Fibroblast of the conjunctiva (primary cell): ENCODE data around the gene KRTAP22-1.

Experiments used
- DNase-seq: peaks from one replicate; pipeline ENCODE4 v3.0.0-alpha.2; 2010; ENCODE audit warnings: low read depth

Gene KRTAP22-1

DNA sequence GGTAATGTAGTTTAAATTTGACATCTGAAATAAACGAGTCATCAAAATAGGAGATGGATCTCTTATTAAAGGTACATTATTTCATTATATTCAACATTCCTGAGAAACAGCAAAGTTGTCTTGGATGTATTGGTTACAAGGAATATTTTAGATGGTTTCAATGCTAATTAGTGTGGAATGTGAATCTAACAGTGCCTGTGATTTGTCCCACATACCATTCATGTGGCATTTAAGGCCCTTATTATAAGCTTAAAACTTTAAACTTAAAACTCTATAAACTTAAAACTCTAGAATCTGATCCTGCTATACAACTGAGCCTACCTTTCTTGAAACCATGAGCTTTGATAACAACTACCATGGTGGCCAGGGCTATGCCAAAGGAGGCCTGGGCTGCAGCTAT is at the start of gene KRTAP22-1:
Gene KRTAP22-1, plus strand, starts transcription at position 301 of the 400 bp plus-strand sequence.
- DNase-seq: no peak

DNA sequence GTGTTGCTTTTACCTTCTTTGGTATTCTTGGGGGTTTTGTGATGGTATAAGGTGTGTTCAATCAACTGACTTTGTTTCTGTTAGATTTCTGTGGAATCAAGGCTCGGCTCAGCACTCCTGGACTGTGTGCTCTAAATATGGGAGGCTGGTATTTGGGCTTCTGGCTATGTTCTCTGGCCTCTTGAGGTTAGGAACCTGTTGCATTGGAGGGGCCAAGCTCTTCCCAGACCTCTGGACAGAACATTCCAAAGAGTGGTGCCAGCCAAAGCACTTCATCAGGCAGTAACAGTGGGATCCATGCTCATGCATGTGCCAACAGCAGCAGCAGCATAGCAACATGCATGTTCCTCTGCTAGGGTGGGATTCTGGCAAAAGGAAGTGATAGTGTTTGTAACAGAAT is 48.1 kb upstream of the KRTAP22-1 start:
- no peak for DNase-seq

DNA sequence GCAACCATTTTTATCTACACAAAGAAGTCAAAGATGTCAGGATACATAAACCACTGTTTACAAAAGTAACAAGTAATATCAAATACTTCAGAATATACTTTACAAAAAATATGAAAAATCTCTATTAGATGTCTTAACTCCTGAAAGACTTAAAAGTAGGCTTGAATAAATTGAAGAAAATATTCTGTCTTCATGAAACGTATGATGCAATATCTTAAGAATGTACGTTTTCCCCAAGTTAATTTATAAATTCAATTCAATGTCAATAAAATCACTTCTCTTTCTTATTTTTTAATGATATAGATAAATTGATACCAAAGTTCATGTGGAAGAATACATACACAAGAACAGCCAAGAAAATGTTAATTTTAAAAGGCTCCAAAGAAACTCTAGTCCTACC is 45.8 kb upstream of the KRTAP22-1 start:
- no peak for DNase-seq

DNA sequence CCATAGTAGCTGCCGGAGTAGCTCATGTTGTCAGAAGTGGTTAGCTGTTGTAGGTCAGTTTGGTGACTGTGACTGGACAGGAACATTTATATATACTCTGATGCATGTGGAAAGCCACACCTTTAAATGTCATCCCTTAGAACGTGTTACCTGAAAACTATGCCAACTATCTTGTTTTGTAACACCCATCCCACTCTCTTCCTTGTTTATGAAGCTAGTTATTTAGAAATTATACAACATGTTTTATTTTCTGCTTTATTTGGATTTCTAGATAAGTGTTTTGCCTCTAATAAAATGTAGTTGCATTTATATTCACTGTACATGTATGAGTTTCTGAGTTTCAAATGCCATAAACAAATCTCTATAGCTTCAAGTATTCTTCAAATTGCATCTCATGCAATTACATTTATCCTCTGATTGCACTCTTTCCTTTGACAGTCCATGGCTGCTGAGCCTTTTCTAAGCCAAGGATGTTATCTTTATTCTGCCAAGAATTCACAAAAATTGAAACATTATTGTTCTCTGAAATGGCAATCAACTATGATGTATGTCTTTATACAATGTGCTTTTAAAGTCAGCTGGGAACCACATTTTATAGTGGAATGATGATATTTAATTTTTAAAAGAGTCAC is 39.5 kb upstream of the KRTAP22-1 start, which contains the start of gene KRTAP19-7:
Gene KRTAP19-7, minus strand, starts transcription at position 51 of the 632 bp plus-strand sequence. Its CDS starts 25 bp downstream, at position 26.
- DNase-seq: no peak

DNA sequence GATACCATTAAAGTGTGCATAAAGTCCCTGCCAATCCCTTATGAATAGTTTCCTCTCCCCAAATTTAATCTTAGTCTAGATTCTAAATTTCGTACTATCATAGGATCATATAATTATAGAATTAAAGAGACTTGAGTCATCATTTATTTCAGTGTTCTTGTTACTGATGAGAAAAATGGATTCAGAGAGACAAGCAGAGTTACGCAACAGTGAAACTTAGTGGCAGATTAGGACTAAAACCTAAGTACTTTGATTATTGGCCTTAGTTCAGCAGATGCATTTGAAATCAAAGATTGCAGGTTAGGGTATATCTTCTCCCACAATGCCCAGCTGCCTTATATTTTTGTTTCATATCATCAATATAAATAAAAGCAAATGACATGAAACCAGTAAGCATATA is 38.9 kb upstream of the KRTAP22-1 start:
- no peak for DNase-seq

DNA sequence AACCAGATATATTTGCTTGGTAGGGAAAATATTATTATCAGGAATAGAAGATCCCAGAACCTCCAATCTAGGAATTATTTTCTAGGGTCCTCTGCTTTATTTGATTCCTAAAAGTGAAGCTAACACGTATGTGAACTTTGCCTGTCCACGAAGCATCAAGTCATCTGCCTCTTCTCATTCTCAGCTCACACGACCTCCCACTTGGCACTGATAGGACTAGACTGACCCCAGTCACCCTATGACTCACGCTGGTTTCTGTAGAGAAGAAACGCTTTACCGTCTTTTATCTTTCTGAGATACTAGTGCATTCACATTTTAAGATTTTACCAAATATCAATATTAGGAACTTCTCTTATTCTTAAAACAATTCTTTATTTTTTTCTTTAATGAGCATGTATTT is 37.8 kb upstream of the KRTAP22-1 start:
- no peak for DNase-seq

DNA sequence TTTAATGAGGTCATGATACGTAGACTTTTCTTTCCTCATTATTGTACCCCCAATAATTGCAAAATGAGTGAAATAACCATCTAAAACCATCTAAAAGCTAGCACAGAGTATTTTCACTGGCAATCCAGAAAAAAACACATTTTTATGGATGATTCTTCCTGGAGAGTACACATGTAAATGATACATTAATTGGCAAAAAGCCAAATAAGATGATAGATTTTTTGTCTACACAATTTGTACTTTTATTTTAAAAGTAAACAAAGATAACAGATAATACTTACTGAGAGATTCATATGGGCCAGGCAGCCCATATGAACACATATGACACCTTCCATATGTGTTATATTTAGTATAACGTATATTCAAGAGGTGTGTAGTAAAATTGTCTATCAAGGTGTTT is 37.3 kb upstream of the KRTAP22-1 start:
- no peak for DNase-seq

DNA sequence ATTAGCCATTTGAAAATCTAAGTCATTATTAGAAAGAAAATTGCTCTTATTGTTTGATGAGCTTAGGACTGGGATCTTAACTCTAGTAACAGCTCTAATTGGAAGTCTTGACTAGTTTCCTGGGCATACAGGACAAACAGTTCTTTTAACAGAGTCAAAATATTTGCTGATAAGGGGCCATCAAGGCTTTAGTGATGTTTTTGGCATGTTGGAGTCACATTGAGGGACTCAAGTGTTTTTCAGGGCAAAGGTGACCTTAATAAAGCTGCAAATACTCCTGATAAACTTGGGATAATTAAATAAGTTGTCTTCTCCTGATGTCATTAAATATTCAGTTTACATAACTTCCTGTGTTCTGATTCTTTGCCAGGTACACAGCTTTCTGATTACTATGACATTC is 33.3 kb upstream of the KRTAP22-1 start:
- no peak for DNase-seq

DNA sequence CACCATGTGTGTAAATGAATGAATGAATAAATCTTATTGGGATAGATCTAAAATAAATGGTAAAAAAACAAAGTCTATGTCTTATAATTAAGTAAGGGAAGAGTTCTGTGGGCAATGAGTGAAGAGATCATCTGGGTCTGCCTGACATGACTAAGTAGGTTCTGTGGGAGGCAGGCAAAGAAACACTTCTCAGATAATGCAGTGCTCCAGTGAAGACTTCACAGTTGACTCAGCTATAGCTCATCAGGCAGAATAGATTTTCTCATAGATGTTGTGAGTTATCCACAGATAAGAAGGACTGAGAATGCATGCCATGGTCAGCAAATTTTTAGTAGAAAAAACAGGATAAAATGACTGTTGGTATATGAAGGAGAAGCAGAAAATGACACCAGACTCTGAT is 23.1 kb upstream of the KRTAP22-1 start:
- DNase-seq: no peak

DNA sequence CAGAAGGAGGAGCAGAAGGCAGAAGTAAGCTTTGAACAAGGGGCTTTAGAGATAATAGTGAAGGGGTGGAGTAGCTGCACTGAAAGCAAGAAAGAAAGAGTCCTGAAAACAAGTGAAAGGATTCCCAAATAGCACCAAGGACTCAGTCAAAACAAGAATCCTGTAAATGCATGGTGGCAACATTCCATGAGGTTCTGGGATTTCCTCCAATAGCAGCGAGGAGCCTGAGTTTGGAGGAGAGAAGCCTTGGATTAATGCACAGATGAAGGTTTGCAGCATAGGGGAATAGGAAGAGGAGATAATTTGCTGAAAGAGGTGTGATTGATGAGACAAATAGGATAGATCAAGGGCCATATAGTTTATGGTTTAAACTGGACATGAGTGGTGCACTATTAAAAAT is 21.5 kb upstream of the KRTAP22-1 start:
- no peak for DNase-seq

DNA sequence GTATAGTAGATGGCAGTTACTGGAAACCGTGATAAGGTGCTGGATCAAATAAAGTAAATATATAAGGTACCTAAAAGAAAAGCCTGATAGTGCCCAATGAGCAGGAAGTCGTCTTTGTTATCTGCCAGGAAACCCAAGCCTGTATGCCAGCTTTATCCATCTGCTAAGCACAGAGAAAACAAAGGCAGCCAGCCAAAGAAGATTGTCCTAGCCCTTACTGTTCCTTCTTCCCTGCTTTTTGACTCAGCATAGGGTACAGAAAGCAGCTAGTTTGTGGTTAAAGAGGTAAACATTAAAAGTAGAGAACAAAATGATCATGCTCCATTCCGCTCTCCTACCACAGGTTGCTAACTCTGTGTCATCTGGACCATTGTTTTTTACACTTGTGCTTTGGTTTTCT is 20.8 kb upstream of the KRTAP22-1 start:
- no peak for DNase-seq

DNA sequence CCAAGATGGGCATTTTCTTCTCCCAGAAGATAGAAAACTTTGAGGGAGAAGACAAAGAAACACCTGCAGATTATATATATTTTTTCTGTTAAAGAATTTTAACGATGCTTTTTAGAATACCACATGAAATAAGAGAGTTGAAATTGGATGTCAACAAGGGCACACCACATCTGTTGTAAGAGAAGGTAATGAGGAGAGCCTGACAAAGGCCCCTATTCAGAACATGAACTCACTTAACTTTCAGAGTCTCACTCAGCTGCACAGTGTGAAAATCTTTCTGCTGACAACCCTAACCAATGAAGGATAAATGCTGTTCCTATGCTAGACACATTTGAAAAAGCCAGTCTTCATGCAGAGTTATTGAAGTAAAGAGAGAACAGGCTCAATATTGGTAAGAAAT is 18.0 kb upstream of the KRTAP22-1 start:
- no peak for DNase-seq

DNA sequence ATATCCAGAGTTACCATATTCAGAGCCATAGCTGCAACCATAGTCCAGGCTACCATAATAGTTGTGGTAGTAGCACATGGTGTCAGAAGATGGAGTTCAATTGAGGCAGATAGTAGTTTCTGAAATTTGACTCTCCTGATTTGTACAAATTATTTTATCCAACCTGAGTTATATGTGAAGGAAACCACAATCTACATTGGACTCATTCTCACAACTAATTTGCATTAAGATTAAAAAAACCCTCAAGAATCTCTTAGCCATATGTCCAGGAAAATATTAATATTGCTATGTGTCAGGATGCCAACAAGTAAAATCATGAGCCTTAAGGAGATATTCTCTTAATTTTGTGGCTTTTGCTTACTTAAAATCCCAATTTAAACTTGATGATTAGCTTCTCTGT is 10.6 kb upstream of the KRTAP22-1 start, which contains the start of gene KRTAP22-2:
Gene KRTAP22-2, minus strand, starts transcription at position 101 of the 400 bp plus-strand sequence.
- no peak for DNase-seq

DNA sequence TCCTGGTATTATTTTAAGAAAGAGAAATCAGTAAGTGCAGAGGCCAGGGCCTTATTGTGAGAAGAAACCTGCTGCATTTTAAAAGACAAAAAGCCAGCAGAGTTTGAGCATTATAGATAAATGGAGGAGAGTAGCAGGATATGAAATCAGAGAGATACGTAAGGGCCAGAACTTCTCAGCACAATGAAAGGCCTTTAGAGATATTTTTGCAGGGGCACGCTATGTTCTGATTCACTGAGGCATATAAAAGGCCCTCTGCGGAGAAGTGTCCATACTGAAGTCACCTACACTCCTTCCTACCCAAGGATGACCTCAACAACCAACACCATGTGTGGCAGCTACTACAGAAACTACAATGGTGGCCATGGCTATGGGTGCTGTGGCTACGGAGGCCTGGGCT is 8.7 kb upstream of the KRTAP22-1 start, which contains the start of gene KRTAP6-3:
Gene KRTAP6-3, plus strand, starts transcription at position 301 of the 400 bp plus-strand sequence. Its CDS starts 6 bp downstream, at position 307.
- no peak for DNase-seq

DNA sequence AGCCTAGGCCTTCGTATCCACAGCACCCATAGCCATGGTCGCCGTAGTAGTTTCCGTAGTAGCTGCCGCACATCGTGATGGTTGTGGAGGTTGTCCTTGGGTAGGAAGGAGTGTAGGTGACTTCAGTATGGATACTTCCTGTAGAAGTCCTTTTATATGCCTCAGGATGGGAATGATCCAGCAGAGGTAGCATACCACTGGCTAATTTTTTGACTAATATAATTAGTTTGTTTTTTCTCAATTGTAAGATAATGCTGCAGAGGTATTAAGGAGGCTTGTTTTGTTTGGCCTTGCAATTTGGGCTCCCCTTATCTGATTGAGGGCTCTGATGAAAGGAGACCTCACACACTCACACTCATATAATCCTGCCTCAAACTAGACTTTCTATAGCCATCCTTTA is 2.1 kb upstream of the KRTAP22-1 start, which contains the start of gene KRTAP6-2:
Gene KRTAP6-2, minus strand, starts transcription at position 101 of the 400 bp plus-strand sequence. Its CDS starts 28 bp downstream, at position 73.
- no peak for DNase-seq

DNA sequence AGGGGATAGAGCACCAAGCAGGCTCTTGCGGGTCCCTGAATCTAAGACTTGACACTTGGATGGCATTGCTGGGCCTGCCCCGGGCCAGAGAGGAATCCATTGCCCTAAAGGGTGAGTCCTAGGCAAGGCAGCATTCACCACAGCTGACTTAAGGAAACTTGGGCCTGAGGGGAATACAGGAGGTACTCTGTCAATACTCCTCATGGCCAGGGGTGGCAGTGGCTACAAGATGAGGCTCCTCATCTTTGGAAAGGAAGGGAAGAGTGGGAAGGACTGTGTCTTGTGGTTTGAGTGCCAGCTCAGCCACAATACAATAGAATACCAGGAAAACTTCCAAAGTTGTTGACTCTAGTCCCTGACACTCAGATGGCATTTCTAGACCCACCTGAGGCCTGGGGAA is 5.1 kb downstream of the KRTAP22-1 start:
- DNase-seq: no peak

DNA sequence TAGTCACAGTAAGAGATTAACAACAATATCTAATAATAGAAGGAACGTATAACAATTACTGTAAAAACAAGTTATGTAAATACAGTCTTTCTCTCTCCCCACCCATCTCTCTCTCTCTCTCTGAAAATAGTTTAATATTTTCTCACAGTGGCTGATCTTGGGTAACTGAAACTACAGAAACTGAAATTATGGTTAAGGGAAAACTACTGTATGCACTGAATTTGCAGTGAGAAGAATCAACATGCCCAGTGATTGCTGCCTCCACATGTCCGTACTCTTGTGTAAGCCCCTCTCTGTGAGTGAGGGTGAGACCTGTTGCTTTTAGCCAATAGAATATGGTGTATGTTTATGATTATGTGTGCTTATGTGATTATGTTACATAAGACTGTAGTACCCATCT is 11.2 kb downstream of the KRTAP22-1 start:
- no peak for DNase-seq

DNA sequence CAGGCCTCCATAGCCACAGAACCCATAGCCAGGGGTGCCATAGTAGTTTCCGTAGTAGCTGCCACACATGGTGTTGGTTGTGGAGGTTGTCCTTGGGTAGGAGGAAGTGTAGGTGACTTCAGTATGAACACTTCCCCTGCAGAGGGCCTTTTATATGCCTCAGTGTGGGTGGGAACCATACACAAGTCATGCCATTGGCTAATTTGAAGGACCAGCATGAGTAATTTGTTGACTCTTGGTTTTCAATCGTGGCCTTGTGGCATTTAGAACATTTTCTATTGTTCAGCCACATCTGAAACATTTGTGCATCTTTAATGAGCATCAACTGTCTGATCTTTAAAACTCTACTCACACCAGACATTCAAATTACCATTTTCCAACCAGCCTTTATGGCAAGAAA is 12.9 kb downstream of the KRTAP22-1 start, which contains the start of gene KRTAP6-1:
Gene KRTAP6-1, minus strand, starts transcription at position 95 of the 400 bp plus-strand sequence. Its CDS starts 26 bp downstream, at position 69.
- no peak for DNase-seq

DNA sequence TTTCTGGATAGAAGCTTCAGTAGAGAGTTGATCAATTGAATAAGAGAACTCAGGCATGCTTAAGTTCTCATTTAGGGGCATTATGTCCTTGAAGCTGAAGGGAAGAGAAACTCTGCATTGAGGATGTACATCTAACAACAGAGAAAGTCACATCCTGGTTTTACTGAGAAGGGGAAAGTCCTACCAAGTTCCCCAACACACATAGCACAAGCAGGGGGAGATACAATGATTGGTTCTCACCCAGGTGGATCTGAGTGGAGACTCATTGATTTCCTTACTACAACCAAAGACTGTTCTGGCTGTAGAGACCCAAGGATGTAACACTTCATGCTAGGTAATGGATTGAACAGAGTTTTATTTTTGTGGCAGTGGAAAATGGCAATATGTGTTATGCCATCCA is 14.3 kb downstream of the KRTAP22-1 start:
- no peak for DNase-seq

DNA sequence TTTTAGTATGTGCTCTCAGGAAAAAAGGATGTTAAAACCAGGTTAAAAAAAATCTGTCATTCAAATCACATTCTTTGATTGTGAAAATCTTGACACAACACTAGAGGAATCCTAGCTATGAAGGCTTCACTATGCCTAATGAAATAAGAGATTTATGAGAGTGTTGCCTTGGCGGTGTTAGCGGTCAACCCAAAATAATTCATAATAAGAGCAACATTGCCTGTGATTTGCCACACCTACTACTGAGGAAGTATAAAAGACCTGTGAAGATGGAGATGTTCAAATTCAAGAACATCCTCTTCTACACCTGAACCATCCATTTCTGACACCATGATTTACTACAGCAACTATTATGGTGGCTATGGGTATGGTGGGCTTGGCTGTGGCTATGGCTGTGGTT is 15.2 kb downstream of the KRTAP22-1 start, which contains the start of gene KRTAP20-1:
Gene KRTAP20-1, plus strand, starts transcription at position 301 of the 400 bp plus-strand sequence. Its CDS starts 30 bp downstream, at position 331.
- no peak for DNase-seq

DNA sequence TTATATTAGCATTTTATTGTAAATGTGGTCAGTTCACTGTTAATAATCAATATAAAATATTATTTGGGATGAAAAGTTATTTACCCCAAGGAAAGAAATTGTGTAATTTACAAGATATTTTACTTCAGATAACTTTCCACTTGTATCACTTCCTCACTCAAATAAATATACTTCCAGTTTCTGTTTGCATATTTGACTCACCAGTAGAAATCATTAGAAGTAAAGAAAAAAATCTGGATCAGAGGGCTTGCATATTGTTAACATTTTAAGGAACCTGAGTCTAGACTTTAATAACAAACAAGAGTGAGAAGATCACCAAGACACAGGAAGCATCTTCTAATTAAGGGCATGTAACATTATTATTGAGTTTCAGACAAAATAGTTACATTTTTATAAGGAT is 19.2 kb downstream of the KRTAP22-1 start:
- DNase-seq: no peak

DNA sequence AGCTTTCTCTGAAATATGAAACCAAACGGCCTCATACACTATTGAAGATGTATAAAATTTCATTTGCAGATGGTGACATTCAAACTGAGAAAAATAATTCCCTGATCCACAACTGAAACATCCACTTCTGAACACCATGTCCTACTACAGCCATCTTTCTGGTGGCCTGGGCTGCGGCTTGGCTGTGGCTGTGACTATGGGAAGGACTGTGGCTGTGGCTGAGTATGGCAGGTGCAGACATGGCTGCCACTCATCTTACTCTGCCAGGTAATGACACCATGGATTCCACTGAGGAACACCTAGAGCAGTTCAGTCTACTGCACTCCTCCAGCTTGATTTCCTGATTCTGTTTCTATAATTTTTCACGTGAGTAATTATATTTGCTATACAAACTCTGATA is 19.6 kb downstream of the KRTAP22-1 start, which contains the start of gene KRTAP20-4:
Gene KRTAP20-4, plus strand, starts transcription at position 106 of the 400 bp plus-strand sequence.
- no peak for DNase-seq

DNA sequence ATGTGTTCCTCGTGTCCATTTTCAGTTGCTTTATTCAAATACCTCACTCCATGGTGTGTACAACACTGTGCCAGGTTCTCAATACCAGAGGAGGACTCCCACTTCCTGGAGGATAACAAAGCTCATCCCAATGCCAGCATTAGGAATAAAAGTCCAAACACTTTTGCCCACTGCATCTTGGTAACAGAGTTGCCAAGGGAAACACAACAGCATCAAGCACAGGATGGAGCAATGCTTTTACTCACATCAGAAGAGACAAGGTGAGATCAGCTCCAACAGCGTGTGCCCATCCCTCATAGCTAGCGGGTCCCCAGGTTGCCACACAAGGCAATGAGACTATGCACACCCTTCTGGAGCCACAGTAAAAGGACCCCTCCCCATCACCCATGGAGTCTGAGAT is 22.5 kb downstream of the KRTAP22-1 start:
- DNase-seq: no peak
